Heart left ventricle (tissue), 13 donors: ENCODE results near the gene CLDN7.

Experiments
- CTCF ChIP-seq, 12 donors: fragments of 200-600 bp; sonication (generic) in 4 of 12; IDR thresholded peaks; one replicate each; pipeline versions ENCODE4 v1.5.0 to v1.8.0; 2018 to 2022; ENCODE audit warnings: antibody characterized with exemption in 12 of 12, mild to moderate bottlenecking in 5 of 12
- POLR2A ChIP-seq, 2 donors: fragments of 450-650 bp; IDR thresholded peaks; one replicate each; pipeline ENCODE4 v1.6.1; 2017; ENCODE audit warnings: antibody characterized with exemption in 2 of 2, mild to moderate bottlenecking in 2 of 2, moderate library complexity in 2 of 2
- donor health status: ischemic (EF 13 %, LVEDD 7.1; RV severe dilation, severe dysfunction).
- donor health status: DM: no; HTN: yes; CAD: no.
- donor health status: DM: no; HTN: no; CAD: no.
- donor health status: ischemic (EF 25% LVEDD 6.9; RV normal size, moderate dysfunction).
- donor health status: ischemic (EF 25% LVEDD 5.7; RV mildly dilated, moderate dysfunction).
- donor health status: ischemic (EF 35%, LVEDD 5.7; RV mildly dilated, moderate dysfunction).
- donor health status: nonischemic (EF 11% LVEDD 7.7; RV severe dilation, severe dysfunction).
- donor health status: DM: yes; HTN: yes; CAD: no.
- donor health status: PGD.
- donor health status: ischemic (EF 29% LVEDD 5.4; RV normal size, mild dysfunction).
- donor health status: nonischemic (EF 23%, LVEDD 6.1; RV moderate dilation, normal function).

GRCh38 chr17:7243453-7243729, 18.9 kb downstream of the CLDN7 start:
- TF ChIP-seq CTCF (IDR thresholded peaks at IDR 0.05) (no peak), POLR2A (IDR thresholded peaks at IDR 0.05) (no peak)
